ENCODE data around the gene CMTM3. TPM values are rescaled to one million over a fixed set of nuclear protein-coding genes. Genes with fewer than 3 reads are reported as not detected.
"Not testable (repeated sequence)": the region's sequence is repeated elsewhere in the genome, so short reads cannot be mapped to it uniquely, and the experiment has no call there.

Gene CMTM3
- total RNA-seq, 1 experiment from 2014 or later: 25.5 TPM

DNA sequence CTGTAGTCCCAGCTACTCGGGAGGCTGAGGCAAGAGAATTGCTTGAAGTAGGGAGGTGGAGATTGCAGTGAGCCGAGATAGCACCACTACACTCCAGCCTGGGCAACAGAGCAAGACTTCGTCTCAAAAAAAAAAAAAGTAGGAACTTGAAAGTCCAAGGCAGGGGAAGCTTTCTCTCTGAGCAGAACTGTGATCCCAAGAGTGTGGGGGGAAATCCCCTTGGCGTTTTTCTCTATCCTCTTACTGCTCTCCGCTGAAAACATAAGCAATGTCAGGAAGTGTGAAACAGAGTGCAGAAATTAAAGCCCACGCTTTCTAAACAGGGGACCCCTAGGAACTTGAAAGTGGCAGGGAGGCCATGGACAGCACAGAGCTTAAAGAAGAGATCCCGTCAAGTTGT lies 9.8 kb upstream of the CMTM3 start:
- Mint-ChIP-seq H3K27me3 (ENCODE audit: insufficient read depth, unreplicated experiment) (peaks cover 4% of the 10 kb centered on the region), H3K4me1 (ENCODE audit: low read depth, unreplicated experiment) (no peaks in the 10 kb centered on the region), H3K9me3 (ENCODE audit: unreplicated experiment) (no peaks in the 10 kb centered on the region), H3K27ac (ENCODE audit: unreplicated experiment) (no peak overlapping the region), H3K4me3 (ENCODE audit: unreplicated experiment) (no peak overlapping the region), H3K36me3 (ENCODE audit: insufficient read depth, unreplicated experiment) (no peaks in the 10 kb centered on the region)
- TF ChIP-seq, protein P1, sequence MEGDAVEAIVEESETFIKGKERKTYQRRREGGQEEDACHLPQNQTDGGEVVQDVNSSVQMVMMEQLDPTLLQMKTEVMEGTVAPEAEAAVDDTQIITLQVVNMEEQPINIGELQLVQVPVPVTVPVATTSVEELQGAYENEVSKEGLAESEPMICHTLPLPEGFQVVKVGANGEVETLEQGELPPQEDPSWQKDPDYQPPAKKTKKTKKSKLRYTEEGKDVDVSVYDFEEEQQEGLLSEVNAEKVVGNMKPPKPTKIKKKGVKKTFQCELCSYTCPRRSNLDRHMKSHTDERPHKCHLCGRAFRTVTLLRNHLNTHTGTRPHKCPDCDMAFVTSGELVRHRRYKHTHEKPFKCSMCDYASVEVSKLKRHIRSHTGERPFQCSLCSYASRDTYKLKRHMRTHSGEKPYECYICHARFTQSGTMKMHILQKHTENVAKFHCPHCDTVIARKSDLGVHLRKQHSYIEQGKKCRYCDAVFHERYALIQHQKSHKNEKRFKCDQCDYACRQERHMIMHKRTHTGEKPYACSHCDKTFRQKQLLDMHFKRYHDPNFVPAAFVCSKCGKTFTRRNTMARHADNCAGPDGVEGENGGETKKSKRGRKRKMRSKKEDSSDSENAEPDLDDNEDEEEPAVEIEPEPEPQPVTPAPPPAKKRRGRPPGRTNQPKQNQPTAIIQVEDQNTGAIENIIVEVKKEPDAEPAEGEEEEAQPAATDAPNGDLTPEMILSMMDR (IDR thresholded peaks at IDR 0.05; ENCODE audit: insufficient read depth in 1 of 2, low read depth in 1 of 2, low read length in 1 of 2, severe bottlenecking in 1 of 2, unreplicated experiment in 1 of 2): no peak
- BruUV-seq (replicated peaks): no TSS peak
- DNase-seq: no peak
- no peak overlapping the region for H3K4me3 ChIP-seq (ENCODE audit: low read depth, low read length)
- ChIA-PET CTCF (no interaction called here), POLR2A (no interaction called here)
- H3K36me3 ChIP-seq (ENCODE audit: control insufficient read depth, insufficient read depth, low read length): no peaks in the 10 kb centered on the region
- no peaks in the 10 kb centered on the region for H3K4me1 ChIP-seq
- intact Hi-C loops (cut with micrococcal nuclease; ENCODE audit: unreplicated experiment): no loop called here
- H3K9me3 ChIP-seq: no peaks in the 10 kb centered on the region
- no peaks in the 10 kb centered on the region for H3K27me3 ChIP-seq (replicated peaks; ENCODE audit: control insufficient read depth, insufficient read depth, low read length)

DNA sequence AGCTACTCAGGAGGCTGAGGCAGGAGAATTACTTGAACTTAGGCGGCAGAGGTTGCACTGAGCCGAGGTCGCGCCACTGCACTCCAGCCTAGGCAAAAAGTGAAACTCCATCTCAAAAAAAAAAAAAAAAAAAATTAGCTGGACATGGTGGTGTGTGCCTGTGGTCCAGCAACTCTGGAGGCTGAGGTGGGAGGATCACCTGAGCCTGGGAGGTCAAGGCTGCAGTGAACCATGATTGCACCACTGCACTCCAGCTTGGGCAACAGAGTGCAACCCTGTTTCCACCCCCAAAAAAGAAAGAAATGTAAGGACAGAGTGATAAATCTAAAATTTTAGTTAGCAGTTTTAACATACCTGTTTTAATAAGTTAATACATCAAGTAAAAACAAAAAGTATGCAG lies 7.9 kb upstream of the CMTM3 start:
- H3K9me3 Mint-ChIP-seq (ENCODE audit: unreplicated experiment); H3K4me1 ChIP-seq; BruUV-seq (replicated peaks); H3K27me3 ChIP-seq (replicated peaks; ENCODE audit: control insufficient read depth, insufficient read depth, low read length); H3K36me3 ChIP-seq (ENCODE audit: control insufficient read depth, insufficient read depth, low read length); H3K27me3 Mint-ChIP-seq (ENCODE audit: insufficient read depth, unreplicated experiment); H3K4me3 Mint-ChIP-seq (ENCODE audit: unreplicated experiment); H3K4me3 ChIP-seq (ENCODE audit: low read depth, low read length); DNase-seq; H3K27ac Mint-ChIP-seq (ENCODE audit: unreplicated experiment); POLR2A ChIA-PET; H3K36me3 Mint-ChIP-seq (ENCODE audit: insufficient read depth, unreplicated experiment); H3K9me3 ChIP-seq; H3K4me1 Mint-ChIP-seq (ENCODE audit: low read depth, unreplicated experiment); intact Hi-C loops (cut with micrococcal nuclease; ENCODE audit: unreplicated experiment): not testable (repeated sequence)
- CTCF ChIA-PET: interaction anchor here (0.9 to 2.0 kb wide), 2 partner anchors 12 to 189 kb away, joined by 3 to 10 read pairs; no protein-coding TSS in a partner anchor

DNA sequence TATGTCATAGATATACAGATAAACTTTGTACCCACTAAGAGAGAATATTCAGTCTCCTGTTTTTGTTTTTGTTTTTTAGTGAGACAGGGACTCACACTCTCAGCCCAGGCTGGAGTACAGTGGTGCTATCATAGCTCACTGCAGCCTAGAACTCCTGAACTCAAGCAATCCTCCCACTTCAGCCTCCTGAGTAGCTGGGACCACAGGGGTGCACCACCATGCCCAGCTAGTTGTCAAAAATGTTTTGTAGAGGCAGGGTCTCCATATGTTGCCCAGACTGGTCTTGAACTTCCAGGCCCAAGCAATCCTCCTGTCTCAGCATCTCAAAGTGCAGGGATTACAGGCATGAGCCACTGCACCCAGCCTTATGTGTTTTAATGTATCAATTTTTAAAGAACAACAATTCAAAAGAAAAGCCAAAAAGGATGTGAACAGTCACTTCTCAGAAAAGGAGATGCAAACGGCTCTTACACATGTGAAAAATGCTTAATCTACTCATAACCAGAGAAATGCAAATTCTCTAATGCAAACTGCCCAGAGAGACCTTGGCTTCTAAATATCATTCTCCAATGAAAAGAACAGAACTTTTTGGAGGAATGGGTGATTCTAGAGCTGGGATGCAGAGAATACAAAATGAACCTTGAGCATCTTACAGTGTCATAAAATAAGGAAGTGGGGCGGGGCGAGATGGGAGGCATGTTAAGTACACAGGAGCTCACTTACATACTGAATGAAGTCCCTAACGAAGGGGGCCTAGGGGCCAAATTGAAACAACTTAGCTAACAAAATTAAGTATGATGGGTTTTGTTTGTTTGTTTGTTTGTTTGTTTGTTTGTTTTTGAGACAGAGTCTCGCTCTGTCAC lies 7.3 kb upstream of the CMTM3 start:
- TF ChIP-seq, protein P1 (IDR thresholded peaks at IDR 0.05; ENCODE audit: insufficient read depth in 1 of 2, low read depth in 1 of 2, low read length in 1 of 2, severe bottlenecking in 1 of 2, unreplicated experiment in 1 of 2): no peak
- Histone ChIP-seq H3K36me3 (ENCODE audit: control insufficient read depth, insufficient read depth, low read length) (no peaks in the 10 kb centered on the region), H3K4me3 (ENCODE audit: low read depth, low read length) (no peak overlapping the region), H3K27me3 (replicated peaks; ENCODE audit: control insufficient read depth, insufficient read depth, low read length) (no peaks in the 10 kb centered on the region), H3K4me1 (no peaks in the 10 kb centered on the region), H3K9me3 (peaks cover 5% of the 10 kb centered on the region; the same call in 1 of the 2 replicates)
- intact Hi-C loops (cut with micrococcal nuclease; ENCODE audit: unreplicated experiment): no loop called here
- H3K4me3 Mint-ChIP-seq (ENCODE audit: unreplicated experiment): no peak overlapping the region
- no peak overlapping the region for H3K27ac Mint-ChIP-seq (ENCODE audit: unreplicated experiment)
- H3K36me3 Mint-ChIP-seq (ENCODE audit: insufficient read depth, unreplicated experiment): no peaks in the 10 kb centered on the region
- ChIA-PET POLR2A (no interaction called here), CTCF (interaction anchor here (0.9 to 2.0 kb wide), 2 partner anchors 11 to 190 kb away, joined by 3 to 10 read pairs; no protein-coding TSS in a partner anchor)
- H3K4me1 Mint-ChIP-seq (ENCODE audit: low read depth, unreplicated experiment): no peaks in the 10 kb centered on the region
- BruUV-seq (replicated peaks): no TSS peak
- peaks cover 4% of the 10 kb centered on the region for H3K27me3 Mint-ChIP-seq (ENCODE audit: insufficient read depth, unreplicated experiment)
- no peak for DNase-seq
- H3K9me3 Mint-ChIP-seq (ENCODE audit: unreplicated experiment): no peaks in the 10 kb centered on the region

Measured in Caco-2 (cell line).